ENCODE data around the gene ANO10. TPM values are rescaled to one million over a fixed set of nuclear protein-coding genes. Genes with fewer than 3 reads are reported as not detected.
"Not testable (repeated sequence)": the region's sequence is repeated elsewhere in the genome, so short reads cannot be mapped to it uniquely, and the experiment has no call there.

ANO10 gene
- total RNA-seq, 1 experiment from 2014 or later: 26.8 TPM

GRCh38 chr3:43481375-43481774 lies 140.4 kb downstream of the ANO10 start:
- DNase-seq: no peak
- H3K9me3 Mint-ChIP-seq (ENCODE audit: low read depth, unreplicated experiment): no peaks in the 10 kb centered on the region
- H3K27me3 Mint-ChIP-seq (ENCODE audit: unreplicated experiment): no peaks in the 10 kb centered on the region
- no peak for TF ChIP-seq CTCF (IDR thresholded peaks at IDR 0.05; ENCODE audit: unreplicated experiment)
- intact Hi-C loops (cut with micrococcal nuclease; ENCODE audit: unreplicated experiment): no loop called here
- no peak overlapping the region for H3K4me3 Mint-ChIP-seq (ENCODE audit: low read depth, unreplicated experiment)
- no peak overlapping the region for H3K27ac Mint-ChIP-seq (ENCODE audit: unreplicated experiment)
- H3K4me1 Mint-ChIP-seq (ENCODE audit: low read depth, unreplicated experiment): no peaks in the 10 kb centered on the region
- no TSS peak for BruUV-seq (replicated peaks)
- H3K36me3 Mint-ChIP-seq (ENCODE audit: insufficient read depth, unreplicated experiment): no peaks in the 10 kb centered on the region
- CTCF ChIA-PET: no interaction called here

DNA sequence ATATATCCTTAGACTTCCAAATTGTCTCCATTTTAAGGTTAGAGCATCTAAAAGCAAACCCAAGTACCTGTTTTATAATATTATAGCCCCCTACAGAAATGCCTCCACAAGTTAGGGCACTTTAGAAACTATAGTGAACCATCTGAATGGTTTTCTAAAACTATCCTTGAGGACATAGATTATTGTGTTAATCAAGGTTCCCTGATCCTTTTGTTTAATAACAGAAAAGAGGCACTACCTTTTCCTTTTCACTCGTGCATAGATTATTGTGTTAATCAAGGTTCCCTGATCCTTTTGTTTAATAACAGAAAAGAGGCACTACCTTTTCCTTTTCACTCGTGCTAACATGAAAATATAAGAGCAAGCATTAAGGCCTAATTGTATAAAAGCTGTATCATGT lies 143.0 kb downstream of the ANO10 start:
- H3K36me3 Mint-ChIP-seq (ENCODE audit: insufficient read depth, unreplicated experiment); H3K27me3 Mint-ChIP-seq (ENCODE audit: unreplicated experiment); H3K9me3 Mint-ChIP-seq (ENCODE audit: low read depth, unreplicated experiment); H3K4me3 Mint-ChIP-seq (ENCODE audit: low read depth, unreplicated experiment); intact Hi-C loops (cut with micrococcal nuclease; ENCODE audit: unreplicated experiment); CTCF ChIA-PET; BruUV-seq (replicated peaks); H3K4me1 Mint-ChIP-seq (ENCODE audit: low read depth, unreplicated experiment); DNase-seq; H3K27ac Mint-ChIP-seq (ENCODE audit: unreplicated experiment): not testable (repeated sequence)

GRCh38 chr3:43478118-43478785 lies 143.6 kb downstream of the ANO10 start:
- BruUV-seq (replicated peaks): no TSS peak
- no peaks in the 10 kb centered on the region for H3K27me3 Mint-ChIP-seq (ENCODE audit: unreplicated experiment)
- no peak for DNase-seq
- H3K4me1 Mint-ChIP-seq (ENCODE audit: low read depth, unreplicated experiment): no peaks in the 10 kb centered on the region
- H3K27ac Mint-ChIP-seq (ENCODE audit: unreplicated experiment): no peak overlapping the region
- H3K4me3 Mint-ChIP-seq (ENCODE audit: low read depth, unreplicated experiment): no peak overlapping the region
- H3K9me3 Mint-ChIP-seq (ENCODE audit: low read depth, unreplicated experiment): no peaks in the 10 kb centered on the region
- no peaks in the 10 kb centered on the region for H3K36me3 Mint-ChIP-seq (ENCODE audit: insufficient read depth, unreplicated experiment)
- TF ChIP-seq CTCF (IDR thresholded peaks at IDR 0.05; ENCODE audit: unreplicated experiment): no peak
- CTCF ChIA-PET: no interaction called here
- intact Hi-C loops (cut with micrococcal nuclease; ENCODE audit: unreplicated experiment): no loop called here

DNA sequence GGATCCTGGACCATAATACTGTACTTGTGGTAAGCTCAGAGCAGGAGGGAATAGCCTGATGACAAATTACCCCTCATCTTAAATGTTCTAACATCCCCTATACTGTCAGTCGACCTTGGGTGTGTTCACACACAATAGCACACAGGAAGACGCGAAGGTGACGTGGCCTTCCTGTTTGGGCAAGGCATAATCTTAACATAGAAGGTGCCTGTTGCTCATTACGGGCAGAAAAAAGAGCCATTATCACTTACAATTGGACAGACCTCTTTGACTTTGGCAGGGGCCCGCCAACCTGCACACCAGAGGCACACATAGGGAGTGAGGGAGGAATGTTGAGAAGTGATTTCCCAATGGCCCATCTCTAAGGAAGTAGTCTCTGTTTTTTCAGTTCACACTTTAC lies 144.2 kb downstream of the ANO10 start:
- H3K4me3 Mint-ChIP-seq (ENCODE audit: low read depth, unreplicated experiment): no peak overlapping the region
- CTCF ChIA-PET: no interaction called here
- no TSS peak for BruUV-seq (replicated peaks)

More for the DNA sequence above, 144.2 kb downstream of the ANO10 start:
- no peak for TF ChIP-seq CTCF (IDR thresholded peaks at IDR 0.05; ENCODE audit: unreplicated experiment)
- no peaks in the 10 kb centered on the region for H3K4me1 Mint-ChIP-seq (ENCODE audit: low read depth, unreplicated experiment)
- no peaks in the 10 kb centered on the region for H3K27me3 Mint-ChIP-seq (ENCODE audit: unreplicated experiment)
- no peaks in the 10 kb centered on the region for H3K36me3 Mint-ChIP-seq (ENCODE audit: insufficient read depth, unreplicated experiment)
- no peaks in the 10 kb centered on the region for H3K9me3 Mint-ChIP-seq (ENCODE audit: low read depth, unreplicated experiment)
- DNase-seq: no peak
- no peak overlapping the region for H3K27ac Mint-ChIP-seq (ENCODE audit: unreplicated experiment)
- intact Hi-C loops (cut with micrococcal nuclease; ENCODE audit: unreplicated experiment): no loop called here
